Neutrophil (primary cell): ENCODE measurements around the gene PHF20.
"Not testable (repeated sequence)": the region's sequence is repeated elsewhere in the genome, so short reads cannot be mapped to it uniquely, and the experiment has no call there.

ENCODE experiments used
- H3K27ac ChIP-seq: fragments of 200-600 bp; sonication (generic); 2 replicates; pipeline ENCODE4 v1.5.1; 2016; ENCODE audit warnings: mild to moderate bottlenecking, moderate library complexity
- H3K27me3 ChIP-seq: fragments of 200-600 bp; sonication (generic); 2 replicates; pipeline ENCODE4 v1.6.0; 2016; ENCODE audit warnings: mild to moderate bottlenecking
- H3K36me3 ChIP-seq: fragments of 200-600 bp; sonication (generic); 2 replicates; pipeline ENCODE4 v1.5.1; 2017
- H3K4me1 ChIP-seq, 2 experiments: fragments of 200-600 bp in 1 of 2; sonication (generic) in 1 of 2; 1 replicate in 1 of 2; 2 replicates in 1 of 2; pipeline versions ENCODE4 v1.5.1 to v1.6.1; 2013 to 2016; ENCODE audit warnings: low read depth in 1 of 2, low read length in 1 of 2, mild to moderate bottlenecking in 1 of 2, moderate library complexity in 1 of 2; ENCODE audit not compliant: control insufficient read depth in 1 of 2, insufficient read depth in 1 of 2
- H3K4me3 ChIP-seq, 2 experiments: fragments of 200-600 bp in 1 of 2; sonication (generic) in 1 of 2; 1 replicate in 1 of 2; 2 replicates in 1 of 2; pipeline ENCODE4 v1.5.1; 2013 to 2016; ENCODE audit warnings: low read depth in 1 of 2, low read length in 1 of 2, mild to moderate bottlenecking in 1 of 2, moderate library complexity in 1 of 2
- H3K9me3 ChIP-seq: fragments of 200-600 bp; sonication (generic); 2 replicates; pipeline ENCODE4 v1.5.1; 2016
- TF ChIP-seq, protein P1 (sequence below): fragments of 200-600 bp; sonication (generic); IDR thresholded peaks from 2 replicates; pipeline ENCODE4 v1.5.1; 2016; ENCODE audit warnings: antibody characterized with exemption

Gene PHF20

GRCh38 chr20:35877611-35878010 lies 105.8 kb downstream of the PHF20 start:
- TF ChIP-seq, protein P1, sequence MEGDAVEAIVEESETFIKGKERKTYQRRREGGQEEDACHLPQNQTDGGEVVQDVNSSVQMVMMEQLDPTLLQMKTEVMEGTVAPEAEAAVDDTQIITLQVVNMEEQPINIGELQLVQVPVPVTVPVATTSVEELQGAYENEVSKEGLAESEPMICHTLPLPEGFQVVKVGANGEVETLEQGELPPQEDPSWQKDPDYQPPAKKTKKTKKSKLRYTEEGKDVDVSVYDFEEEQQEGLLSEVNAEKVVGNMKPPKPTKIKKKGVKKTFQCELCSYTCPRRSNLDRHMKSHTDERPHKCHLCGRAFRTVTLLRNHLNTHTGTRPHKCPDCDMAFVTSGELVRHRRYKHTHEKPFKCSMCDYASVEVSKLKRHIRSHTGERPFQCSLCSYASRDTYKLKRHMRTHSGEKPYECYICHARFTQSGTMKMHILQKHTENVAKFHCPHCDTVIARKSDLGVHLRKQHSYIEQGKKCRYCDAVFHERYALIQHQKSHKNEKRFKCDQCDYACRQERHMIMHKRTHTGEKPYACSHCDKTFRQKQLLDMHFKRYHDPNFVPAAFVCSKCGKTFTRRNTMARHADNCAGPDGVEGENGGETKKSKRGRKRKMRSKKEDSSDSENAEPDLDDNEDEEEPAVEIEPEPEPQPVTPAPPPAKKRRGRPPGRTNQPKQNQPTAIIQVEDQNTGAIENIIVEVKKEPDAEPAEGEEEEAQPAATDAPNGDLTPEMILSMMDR = no peak
- H3K36me3 ChIP-seq = peaks cover 26% of the 10 kb centered on the region
- H3K4me1 ChIP-seq = no peaks in the 10 kb centered on the region
- no peaks in the 10 kb centered on the region for H3K27me3 ChIP-seq
- no peaks in the 10 kb centered on the region for H3K9me3 ChIP-seq
- H3K4me3 ChIP-seq = no peak overlapping the region
- no peak overlapping the region for H3K27ac ChIP-seq

DNA sequence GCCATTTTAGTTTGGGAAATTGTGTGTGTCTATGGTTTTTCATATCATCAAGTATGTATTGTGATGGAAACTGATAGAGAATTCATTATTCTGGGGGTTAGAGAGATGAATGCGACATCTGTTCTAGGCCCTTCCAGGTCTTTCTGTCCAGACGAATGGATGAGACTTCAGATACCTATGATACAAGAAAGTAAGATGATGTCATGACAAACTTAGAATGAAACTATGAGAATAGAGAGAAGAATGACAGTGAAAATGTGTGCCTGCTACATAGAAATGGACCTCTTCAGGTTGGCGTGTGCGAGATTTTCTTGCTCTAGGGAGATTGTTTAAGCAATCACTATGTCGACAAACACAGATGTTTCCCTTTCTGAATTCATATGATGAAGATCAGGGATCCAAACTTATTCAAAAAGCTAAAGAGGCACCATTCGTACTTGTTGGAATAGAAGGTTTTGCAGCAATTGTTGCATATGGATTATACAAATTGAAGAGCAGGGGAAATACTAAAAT lies 106.4 kb downstream of the PHF20 start:
- Histone ChIP-seq H3K4me3 (no peak overlapping the region), H3K27ac (no peak overlapping the region), H3K4me1 (no peaks in the 10 kb centered on the region), H3K9me3 (no peaks in the 10 kb centered on the region), H3K36me3 (peaks cover 23% of the 10 kb centered on the region), H3K27me3 (no peaks in the 10 kb centered on the region)
- TF ChIP-seq, protein P1 = no peak

- no peaks in the 10 kb centered on the region for H3K27me3 ChIP-seq
- peaks cover 0 to under 1% of the 10 kb centered on the region in 2 experiments for H3K4me1 ChIP-seq
- H3K9me3 ChIP-seq = no peaks in the 10 kb centered on the region
- peaks cover 24% of the 10 kb centered on the region for H3K36me3 ChIP-seq
- H3K27ac ChIP-seq = no peak overlapping the region
- TF ChIP-seq, protein P1 = no peak
- no peak overlapping the region for H3K4me3 ChIP-seq
These were observed 109.9 kb downstream of the PHF20 start for GRCh38 chr20:35881676-35882075.

DNA sequence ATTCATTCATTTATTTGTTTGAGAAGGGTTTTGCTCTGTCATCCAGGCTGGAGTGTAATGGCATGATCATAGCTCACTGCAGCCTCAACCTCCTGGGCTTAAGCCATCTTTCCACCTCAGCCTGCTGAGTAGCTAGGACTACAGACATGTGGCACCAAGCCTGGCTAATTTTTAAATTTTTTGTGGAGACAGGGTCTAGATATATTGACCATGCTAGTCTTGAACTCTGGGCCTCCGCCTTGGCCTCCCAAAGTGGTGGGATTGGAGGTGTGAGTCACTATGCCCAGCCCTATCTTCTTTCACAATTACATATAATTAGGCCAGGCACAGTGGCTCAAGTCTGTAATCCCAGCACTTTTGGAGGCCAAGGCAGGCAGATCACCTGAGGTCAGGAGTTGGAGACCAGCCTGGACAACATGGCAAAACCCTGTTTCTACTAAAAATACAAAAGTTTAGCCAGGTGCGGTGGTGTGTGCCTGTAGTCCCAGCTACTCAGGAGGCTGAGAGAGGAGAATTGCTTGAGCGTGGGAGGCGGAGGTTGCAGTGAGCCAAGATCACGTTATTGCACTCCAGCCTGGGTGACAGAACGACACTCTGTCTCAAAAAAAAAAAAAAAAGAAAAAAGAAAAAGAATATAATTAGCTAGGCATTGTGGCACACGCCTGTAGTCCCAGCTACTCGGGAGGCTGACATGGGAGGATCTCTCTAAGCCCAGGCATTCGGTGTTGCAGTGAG lies 110.8 kb downstream of the PHF20 start:
- H3K36me3 ChIP-seq = peaks cover 26% of the 10 kb centered on the region
- H3K4me1 ChIP-seq, H3K27me3 ChIP-seq, H3K27ac ChIP-seq, H3K9me3 ChIP-seq, H3K4me3 ChIP-seq: not testable (repeated sequence)

GRCh38 chr20:35883336-35883777 lies 111.5 kb downstream of the PHF20 start:
- Histone ChIP-seq H3K9me3 (no peaks in the 10 kb centered on the region), H3K27ac (no peak overlapping the region), H3K4me1 (peaks cover 14 to 17% of the 10 kb centered on the region in 2 experiments), H3K4me3 (no peak overlapping the region), H3K36me3 (peaks cover 22% of the 10 kb centered on the region), H3K27me3 (no peaks in the 10 kb centered on the region)
- TF ChIP-seq, protein P1 = no peak

DNA sequence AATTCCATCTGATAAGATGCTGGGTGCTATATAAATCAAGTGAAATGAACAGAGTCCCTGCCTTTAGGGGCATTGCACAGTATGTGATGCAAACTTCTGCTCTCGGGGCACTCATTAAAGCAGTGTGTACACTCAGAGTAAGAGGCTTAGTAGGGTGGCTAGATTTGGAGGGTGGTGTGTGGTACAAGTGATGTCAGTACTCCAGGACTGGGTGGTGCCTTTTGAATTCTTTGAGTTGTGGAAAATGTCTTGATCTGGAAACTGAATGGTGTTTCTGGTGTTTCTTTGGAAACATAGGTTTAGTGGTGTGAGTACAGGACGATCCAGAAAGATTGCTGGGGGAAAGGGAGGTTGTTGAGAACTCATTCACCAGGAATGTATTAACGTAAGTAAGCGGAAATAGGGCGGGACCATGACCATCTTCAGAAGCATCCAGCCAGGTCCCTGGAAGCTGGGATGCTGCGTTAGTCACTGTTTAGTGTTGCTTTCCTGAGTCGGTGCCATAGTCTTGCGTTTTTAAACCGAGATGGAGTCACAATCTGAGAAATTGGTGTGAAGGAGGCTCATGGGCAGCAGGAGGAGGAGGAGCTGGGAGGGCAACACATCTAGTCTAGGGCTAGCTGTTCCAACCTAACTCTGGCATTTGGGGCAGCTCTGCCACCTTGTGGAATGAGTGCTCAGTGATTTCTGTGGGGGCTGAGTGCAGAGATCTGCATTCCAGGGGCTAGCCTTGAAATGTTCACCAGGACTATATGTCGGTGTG lies 112.1 kb downstream of the PHF20 start:
- H3K4me1 ChIP-seq = peaks cover 14 to 18% of the 10 kb centered on the region in 2 experiments
- H3K4me3 ChIP-seq = no peak overlapping the region
- H3K9me3 ChIP-seq = no peaks in the 10 kb centered on the region
- H3K27ac ChIP-seq = no peak overlapping the region
- peaks cover 16% of the 10 kb centered on the region for H3K36me3 ChIP-seq
- no peaks in the 10 kb centered on the region for H3K27me3 ChIP-seq
- TF ChIP-seq, protein P1 = no peak
